ENCODE measurements around the gene WDR89.
"Not testable (repeated sequence)": the region's sequence is repeated elsewhere in the genome, so short reads cannot be mapped to it uniquely, and the experiment has no call there.

The WDR89 gene, protein sequence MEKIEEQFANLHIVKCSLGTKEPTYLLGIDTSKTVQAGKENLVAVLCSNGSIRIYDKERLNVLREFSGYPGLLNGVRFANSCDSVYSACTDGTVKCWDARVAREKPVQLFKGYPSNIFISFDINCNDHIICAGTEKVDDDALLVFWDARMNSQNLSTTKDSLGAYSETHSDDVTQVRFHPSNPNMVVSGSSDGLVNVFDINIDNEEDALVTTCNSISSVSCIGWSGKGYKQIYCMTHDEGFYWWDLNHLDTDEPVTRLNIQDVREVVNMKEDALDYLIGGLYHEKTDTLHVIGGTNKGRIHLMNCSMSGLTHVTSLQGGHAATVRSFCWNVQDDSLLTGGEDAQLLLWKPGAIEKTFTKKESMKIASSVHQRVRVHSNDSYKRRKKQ

DNA sequence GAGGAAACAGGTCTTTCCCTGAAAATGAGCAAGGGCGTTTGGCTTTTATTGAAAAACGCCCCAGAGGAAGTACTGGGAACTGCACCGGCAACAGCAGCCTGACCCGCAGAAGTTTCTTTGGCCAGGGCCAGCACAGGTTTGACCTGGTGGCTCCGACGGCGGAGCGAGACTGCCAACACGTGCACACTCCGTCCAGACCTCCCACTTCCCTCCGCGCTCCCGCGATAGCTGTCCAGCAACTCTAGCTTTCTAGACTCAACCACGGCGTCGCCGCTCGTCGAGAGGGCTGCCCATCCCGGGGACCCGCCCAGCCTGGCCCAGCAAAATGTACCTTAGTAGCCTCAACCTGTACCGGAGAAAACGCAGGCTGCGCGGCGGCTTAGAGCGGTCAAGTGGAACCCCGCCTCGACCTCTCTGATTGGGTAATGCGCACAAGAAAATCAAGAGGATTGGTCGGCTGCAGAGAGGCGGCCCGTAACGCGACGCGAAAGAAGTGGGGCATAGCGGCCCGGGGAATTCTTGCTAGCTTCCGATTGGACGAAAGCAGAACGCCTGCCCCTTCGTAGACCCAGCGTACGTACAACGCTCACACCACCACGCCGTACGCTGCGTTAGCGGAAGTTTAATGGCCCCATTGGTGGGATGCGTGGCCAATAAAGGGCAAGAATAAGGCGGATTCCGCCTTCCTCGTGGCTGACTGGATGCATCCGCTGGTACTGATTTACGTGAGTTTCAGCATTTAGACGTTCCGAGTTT, at the start of gene WDR89:
WDR89 (minus strand) TSS at position 399 of the 756 bp plus-strand sequence. CDS start 41,929 bp downstream, outside the sequence.
- DNase-seq: peak; percentile 99

DNA sequence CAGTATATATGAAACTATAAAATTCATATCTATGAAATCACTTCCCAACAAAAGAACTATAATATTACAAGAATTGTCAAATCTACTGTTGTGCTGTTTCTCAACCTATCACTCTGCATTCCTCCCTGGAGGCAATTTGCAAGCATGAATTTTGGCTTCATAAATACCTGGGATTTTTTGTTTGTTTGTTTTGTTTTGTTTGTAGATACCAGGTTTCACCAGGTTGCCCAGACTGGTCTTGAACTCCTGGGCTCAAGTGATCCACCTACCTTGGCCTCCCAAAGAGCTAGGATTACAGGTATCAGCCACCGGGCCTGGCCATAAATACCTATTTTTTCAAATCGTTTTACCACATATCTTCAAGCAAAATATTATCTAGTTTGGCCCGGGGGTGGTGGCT, 47.5 kb upstream of the WDR89 start:
- no peak for DNase-seq

DNA sequence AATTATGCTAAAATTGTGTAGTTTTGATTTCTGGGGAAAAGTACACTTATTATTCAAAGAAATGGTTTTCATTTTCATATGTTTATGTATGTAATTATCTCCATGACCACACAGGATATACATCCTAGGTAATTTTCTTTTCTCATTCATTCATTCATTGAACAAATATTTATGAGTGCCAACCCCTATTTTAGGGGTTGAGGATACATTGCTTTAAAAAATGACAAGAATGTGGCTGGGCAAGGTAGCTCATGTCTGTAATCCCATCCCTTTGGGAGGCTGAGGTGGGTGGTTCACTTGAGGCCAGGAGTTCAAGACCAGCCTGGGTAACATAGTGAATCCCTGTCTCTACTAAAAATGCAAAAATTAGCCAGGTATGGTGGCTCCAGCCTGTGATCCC, 45.3 kb upstream of the WDR89 start:
- no peak for DNase-seq

DNA sequence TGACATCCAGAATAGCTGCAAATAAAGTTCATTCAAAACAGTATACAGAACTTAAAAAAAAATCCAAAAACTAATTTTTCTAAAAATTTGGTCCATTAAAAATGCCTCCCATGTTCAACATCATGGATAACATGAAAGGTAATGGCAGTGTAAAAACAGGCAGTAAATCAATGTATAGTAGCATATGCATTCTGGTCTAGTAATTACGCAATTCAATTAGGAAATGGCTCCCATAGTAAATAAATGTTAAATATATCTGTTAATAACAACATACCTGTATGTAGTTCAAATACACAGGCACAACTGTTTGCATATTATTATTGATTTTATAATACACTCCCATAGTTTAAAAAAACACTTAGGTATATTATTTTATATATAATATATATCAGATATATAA, 43.7 kb upstream of the WDR89 start:
- DNase-seq: no peak

DNA sequence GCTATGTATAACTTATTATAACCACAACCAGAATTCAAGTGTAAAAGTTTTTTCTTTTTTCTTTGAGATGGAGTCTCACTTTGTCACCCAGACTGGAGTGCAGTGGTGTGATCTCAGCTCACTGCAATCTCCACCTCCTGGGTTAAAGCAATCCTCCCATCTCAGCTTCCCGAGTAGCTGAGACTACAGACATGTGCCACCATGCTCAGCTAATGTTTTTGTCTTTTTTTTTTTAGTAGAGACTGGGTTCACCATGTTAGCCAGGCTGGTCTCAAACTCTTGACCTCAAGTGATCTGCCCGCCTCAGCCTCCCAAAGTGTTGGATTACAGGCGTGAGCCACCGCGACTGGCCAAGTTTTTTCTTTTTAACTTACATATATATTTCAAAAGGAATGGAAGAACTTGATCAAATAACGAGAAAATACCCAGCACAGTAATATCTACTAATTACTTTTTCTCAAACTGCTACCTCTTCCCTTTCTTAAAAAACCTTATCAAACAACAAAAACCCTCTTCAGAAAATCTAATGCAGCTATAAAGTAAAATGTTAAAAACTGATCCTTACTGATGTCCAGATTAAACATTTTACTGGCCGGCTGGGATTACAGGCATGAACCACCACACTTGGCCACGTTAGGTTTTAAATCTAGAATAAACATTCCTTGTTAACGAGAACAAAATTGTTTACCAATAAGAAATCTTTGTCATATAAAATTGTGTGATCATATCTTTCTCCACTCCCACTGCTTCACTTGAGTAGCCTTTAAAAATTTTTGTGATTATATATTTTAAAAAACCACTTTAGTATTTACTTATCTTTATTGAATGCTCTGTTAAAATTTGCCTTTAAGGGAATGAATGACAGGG, 41.3 kb upstream of the WDR89 start:
- no peak for DNase-seq

DNA sequence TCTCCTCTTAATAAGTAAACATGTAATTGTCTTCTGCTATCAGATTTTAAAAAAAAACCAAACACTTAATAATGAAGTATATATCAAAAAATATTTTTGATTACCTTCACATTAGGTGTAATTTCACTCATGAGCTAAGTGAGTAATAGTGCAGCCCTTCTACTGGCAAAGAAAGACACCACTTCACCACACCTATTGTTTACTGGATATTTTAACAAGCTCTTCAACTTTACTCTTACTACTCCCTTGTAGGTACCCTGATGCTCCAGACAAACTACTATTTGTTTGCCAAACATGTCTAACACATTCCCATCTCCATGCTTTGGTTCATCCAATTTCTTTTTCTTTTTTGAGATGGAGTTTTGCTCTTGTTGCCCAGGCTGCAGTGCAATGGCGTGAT, 36.9 kb upstream of the WDR89 start:
- DNase-seq: no peak

DNA sequence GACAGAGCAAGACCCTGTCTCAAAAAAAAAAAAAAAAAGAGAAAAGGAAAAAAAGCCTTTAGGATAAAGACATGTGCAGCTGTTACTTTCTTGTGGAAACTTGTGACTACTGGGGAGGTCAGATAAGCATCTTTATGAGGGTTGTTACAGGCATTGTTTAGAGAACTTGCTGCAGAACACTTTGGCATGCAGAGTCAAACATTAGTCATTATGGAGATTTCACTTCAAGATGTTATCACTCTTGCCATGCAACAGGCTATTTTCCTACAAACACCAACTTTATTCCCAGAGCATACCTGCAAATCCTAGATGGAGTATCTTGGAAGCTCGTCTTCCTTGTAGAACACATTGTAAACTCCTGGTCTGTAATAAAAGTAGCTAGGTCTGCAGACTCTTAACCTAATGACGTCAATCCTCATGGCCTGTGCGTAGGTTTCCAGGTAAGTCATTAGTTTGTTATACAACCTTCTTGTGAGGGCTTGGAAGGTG, 36.3 kb upstream of the WDR89 start:
- no peak for DNase-seq

DNA sequence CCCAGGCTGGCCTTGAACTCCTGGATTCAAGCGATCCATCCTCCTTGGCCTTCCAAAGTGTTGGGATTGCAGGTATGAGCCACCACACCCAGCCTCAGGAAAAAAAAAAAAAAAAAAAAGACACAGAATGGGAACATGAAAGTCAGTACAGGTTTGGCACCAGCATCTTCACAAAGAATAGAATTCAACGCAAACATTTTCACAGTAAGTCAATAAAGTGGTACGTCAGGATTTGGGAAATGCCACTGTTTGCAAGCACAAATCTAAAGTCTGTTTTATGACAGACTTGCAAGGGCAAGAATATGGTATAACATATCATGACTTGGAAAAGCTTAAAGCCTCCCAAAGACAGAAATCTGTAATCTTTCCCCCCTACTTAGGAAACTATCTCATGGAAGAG, 34.9 kb upstream of the WDR89 start:
- no peak for DNase-seq

DNA sequence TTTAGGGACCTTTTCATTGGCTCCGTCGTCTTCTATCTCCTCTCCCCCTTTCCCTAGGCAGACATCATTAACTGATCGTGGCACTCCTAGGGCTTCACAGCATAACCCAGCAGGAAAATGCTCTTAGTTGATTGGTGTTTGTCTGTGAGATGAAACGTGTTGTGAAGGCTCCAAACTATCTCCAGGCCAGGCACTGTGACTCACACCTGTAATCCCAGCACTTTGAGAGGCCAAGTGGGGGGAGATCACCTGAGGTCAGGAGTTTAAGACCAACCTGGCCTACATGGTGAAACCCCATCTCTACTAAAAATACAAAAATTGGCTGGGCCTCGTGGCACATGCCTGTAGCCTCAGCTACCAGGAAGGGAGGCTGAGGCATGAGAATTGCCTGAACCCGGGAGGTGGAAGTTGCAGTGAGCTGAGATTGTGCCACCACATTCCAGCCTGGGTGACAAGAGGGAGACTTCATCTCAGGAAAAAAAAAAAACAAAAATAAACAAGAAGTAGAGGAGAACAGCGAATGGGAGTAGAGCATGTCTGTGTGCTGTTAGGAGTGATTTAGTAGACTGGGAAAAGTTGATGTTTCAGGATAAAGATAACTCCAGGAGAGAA, 32.3 kb upstream of the WDR89 start:
- DNase-seq: no peak

DNA sequence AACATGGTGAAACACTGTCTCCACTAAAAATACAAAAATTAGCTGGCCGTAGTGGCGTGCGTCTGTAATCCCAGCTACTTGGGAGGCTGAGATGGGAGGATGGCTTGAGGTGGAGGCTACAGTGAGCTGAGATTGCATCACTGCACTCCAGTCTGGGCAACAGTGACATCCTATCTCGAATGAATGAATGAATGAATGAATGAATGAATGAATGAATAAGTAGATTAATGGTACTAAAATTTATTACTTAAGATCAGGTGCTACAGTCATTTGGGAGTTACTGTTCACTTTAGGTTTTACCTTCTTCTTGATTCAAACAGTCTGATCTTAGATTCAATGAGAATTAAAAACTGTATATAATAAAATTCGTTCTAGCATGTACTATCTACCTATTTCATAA, 31.6 kb upstream of the WDR89 start:
- no peak for DNase-seq

DNA sequence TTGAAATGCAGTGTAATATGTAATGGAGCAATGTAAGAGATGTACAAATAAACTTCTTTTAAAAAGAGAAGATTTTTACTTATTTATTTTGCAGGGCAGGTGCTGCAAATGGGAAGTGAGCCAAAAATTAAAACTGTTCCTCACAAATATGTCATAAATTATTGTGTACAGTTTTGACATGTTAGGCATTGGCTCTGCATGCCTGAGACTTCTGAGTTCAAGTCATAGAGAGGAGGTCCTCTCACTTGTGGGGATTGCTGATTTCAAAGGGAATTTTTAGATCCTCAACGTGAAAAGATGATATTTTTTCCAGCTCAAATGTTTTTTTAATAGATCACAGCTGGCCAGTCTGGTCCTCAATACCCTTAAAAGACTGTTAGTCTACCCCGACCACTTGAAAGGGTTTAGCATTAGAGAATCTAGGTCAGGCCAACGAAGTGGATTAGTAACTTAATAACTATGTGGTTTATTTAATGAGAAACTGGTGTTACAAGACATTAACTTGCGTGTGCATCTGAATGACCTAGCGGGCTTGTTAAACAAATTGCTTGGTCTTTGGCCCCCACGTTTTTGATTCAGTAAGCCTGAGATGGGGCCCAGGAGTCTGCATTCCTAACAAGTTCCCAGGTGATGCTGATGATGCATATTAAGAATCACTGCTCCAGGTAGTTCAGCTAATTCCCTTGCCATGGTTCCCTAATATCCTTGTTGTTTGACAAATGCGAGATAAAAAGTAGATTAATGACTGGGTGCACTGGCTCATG, 30.9 kb upstream of the WDR89 start:
- peak; percentile 36 for DNase-seq

DNA sequence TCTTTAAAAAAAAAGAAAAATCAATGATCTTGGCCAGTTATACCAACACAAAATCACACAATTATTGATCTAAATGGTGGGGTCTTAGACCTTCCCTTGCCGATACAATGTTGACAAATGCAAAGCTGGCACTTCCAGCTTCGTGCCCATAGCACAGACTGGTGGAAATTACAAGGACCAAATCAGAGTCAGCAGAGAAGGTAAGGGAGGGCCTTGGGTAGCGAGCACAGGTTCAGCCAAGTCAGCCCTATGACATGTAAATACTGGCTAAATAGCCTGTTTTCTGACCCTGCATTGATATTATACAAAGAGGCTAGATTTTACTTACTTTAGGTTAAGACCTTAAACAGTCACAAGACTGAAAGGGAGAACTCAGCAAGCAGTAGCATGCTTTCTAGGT, 30.3 kb upstream of the WDR89 start:
- no peak for DNase-seq

DNA sequence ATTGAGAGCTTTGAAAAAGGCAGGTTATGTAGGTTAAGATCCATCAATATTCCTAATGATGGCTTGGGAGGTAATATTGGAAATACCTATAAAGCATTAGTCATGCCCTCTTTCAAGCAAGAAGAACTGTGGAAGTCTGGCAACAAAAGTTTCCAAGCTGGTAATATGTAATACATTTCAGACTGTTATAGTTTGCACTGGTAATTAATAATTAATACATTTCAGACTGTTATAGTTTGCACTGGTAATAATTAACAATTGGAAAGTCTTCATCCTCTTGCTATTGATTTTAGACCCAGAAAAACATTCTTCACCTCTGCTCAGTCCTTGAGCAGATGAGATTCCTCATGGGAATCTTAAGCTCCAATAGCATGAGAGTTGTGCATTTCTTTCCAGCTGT, 29.0 kb upstream of the WDR89 start:
- DNase-seq: no peak

DNA sequence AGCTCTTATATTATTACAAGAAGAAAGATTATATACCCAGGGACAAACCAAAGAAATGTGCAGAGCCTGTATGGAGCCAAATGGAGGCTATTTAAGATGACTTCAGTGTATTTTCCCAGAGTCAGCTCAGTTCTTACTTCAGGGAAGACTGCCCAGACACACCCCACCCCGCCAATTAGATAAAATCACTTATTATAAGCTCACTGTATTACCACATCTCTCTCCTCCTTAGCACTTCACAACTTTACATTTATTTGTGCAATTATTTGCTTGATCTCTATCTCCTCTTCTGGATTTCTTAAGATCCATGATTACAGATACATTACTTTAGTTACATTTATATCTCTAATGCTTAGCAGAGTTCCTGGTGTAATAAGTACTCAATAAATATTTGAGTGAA, 24.7 kb upstream of the WDR89 start:
- no peak for DNase-seq

DNA sequence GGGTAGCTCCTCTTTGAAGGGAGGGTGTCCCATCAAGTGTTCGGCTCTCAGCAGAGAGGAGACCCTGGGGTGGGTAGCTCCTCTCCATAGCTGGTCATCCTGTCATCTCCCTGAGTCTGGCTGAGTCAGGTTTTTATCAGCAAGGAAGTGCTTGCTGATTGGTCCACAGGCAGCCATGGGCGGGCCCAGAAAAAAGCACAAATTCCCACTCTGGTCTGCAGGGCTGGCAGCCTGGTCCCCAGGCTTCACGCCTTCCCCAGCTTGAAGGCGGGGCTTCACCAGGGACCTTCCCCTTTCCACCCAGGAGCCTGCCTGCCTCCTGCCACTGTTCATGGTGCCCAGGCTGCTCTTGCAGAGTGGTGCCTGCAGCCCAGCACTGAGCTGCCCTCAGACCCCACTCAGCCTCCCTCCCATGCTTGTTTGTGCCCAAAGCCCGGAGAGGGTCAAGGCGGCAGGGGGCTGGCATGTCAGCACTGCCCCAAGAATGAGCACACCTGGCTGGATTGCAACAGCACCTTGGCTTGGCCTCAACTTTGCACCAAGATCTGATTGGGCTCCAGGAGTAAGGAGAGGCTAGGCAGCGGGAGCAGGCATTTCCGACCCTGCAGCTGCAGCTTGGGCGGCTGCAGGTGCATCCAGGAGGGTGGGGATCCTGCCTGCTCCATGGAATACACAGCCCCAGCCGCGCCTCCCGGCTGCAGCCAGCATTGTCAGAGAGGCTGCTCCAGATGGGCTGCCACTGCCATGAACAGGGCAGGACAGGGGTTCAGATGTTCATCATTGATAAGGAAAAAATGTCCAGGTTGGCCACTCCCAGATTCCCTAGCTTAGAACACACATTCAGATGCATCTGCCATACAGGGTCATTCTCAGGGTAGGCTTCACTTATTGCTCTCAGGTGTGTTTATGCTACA, 22.0 kb upstream of the WDR89 start:
- peak; percentile 5 for DNase-seq

DNA sequence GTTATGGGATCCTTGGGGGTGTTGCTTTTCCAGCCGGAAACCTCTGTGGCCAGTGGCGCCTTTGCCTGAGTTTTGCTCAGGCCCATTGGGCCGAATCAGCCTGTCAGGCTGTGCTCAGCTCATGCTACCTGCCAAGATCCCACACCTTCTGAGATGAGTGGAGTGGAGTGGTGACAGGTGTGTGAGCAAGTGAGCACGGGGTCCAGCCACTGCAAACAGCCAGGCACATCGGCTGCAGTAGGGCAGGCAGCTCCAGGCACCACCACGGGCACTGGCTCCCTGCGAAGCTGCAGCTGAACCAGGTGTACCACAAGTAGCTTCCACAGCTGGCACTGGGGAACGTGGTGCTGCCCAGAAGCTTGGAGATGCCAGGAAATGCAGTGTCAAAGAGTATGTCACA, 21.1 kb upstream of the WDR89 start:
- DNase-seq: peak; percentile 9

DNA sequence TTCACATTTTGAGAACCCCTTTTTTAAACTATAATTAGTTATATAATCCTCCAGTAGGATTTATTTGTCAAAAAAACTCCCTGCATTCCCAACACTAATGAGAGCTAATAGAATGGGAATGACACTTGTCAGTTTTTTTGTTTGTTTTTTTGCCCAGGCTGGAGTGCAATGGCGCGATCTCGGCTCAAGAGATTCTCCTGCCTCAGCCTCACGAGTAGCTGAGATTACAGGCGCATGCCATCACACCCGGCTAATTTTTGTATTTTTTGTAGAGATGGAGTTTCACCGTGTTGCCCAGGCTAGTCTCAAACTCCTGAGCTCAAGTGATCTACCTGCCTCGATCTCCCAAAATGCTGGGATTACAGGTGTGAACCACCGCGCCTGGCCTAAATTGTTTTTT, 20.2 kb upstream of the WDR89 start:
- not testable (repeated sequence) for DNase-seq

DNA sequence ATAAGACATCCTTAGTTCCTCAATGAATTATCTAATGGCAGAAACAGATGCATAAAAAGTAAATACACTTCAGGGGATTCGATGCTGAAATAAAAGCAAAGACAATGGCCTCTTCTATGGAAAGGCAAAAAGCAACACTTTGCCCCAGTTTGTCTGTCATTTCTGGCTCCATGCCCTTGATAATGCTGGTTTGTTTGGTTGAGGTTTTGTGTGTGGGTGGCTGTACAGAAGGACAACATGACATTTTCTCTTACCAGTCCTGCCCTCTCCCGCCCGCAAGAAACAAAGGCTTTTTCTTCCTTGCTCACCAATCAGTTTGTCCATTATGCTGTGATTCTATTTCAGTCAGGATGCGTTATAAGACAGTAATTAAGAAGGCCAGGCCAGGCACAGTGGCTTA, 18.1 kb upstream of the WDR89 start:
- no peak for DNase-seq

DNA sequence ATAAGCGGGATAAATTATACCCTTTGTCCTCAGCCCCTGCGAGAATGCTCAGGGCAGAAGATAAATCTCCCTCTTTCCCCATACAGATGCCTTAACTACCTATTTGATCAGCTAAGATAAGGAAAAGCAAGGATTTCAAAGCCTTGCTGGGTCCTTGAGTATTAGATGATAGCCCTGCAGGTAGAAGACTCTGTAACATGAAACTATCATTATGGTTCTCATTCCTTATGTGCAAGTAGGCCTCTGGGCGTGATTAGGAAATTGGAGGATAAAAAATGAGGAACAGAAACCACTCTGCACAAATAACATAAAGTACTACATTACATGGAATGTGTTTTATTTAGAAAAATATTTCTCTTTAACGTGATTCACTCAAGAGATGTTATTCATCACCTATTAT, 14.5 kb upstream of the WDR89 start:
- no peak for DNase-seq

DNA sequence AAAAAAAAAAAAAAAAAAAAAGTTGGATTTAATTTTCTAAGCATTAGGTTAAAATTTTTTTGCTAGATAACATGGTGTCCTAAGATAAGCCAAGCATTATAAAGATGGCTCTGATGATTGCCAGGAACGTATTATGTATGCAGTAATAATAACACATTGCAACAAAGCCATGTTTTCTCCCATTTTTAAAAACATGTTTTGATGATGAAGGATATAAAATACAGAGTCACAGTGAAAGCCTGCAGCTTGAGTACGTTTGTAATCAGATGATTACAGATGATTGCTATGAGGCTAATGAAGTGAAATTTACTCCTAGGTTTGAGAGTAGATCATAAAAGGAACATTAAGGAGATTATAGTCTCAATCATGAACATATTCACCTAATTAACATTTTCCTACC, 13.3 kb upstream of the WDR89 start:
- no peak for DNase-seq

DNA sequence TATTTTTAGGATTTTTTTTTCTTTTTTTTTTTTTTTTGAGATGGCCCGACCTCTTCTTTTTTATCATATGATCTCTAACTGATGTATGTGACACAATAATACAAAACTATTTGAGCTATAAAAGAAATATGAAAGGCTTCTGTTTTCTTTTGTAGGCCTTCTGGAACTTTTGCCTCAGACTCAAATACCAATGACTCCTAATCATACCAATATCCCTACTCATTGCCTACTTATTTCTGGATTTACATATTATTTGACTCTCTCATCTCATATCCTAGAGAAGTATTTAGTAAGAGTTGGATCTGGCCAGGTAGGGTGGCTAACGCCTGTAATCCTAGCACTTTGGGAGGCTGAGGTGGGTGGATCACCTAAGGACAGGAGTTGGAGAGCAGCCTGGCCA, 12.7 kb upstream of the WDR89 start:
- DNase-seq: no peak

All from DMS53 (cell line).